ENCODE measurements around the gene ANKK1.

ANKK1 gene

GRCh38 chr11:113446938-113447337, 59.4 kb downstream of the ANKK1 start:
- peaks cover 33% of the 10 kb centered on the region for H3K27me3 Mint-ChIP-seq
- H3K36me3 Mint-ChIP-seq (ENCODE audit: low read depth), result no peaks in the 10 kb centered on the region
- no peak overlapping the region for H3K27ac Mint-ChIP-seq
- H3K4me3 Mint-ChIP-seq, result no peak overlapping the region
- no peaks in the 10 kb centered on the region for H3K9me3 Mint-ChIP-seq
- DNase-seq, result no peak
- no peaks in the 10 kb centered on the region for H3K4me1 Mint-ChIP-seq (ENCODE audit: low read depth)

DNA sequence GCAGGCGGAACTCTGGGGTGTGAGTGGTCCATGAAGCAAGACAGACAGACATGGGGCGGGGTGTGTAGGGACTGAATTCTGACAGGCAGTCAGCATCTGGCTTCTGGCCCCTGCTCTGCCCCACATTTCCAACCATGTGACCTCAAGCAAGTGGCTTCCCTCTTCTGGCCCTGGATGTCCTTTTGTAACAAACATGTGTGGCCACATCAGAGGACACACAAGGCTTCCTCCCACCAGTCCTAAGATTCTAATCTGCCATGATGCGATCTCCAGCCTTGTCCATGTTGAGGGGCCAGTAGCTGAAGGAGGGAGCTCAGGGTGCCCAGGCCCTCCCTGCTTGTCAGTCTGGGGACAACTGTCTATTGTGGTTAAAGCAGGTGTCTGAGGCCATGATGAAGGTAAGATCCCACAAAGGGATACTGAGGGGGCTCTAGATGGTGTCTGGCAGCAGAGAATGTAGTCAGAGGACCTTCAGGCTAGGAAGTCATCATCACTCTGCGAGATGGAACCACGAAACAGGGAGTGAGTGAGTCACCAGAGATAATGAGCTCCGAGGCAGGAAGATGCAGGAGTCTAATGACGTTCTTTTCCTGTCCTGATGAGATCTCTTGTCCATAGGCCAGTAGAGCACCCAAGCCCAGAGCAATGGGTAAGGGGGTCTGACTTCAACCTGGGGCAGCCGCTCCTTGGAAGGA, 60.2 kb downstream of the ANKK1 start:
- H3K4me3 Mint-ChIP-seq, result no peak overlapping the region
- H3K9me3 Mint-ChIP-seq, result no peaks in the 10 kb centered on the region
- H3K36me3 Mint-ChIP-seq (ENCODE audit: low read depth), result no peaks in the 10 kb centered on the region
- H3K27me3 Mint-ChIP-seq, result peaks cover 27% of the 10 kb centered on the region
- no peak overlapping the region for H3K27ac Mint-ChIP-seq
- DNase-seq, result no peak
- H3K4me1 Mint-ChIP-seq (ENCODE audit: low read depth), result no peaks in the 10 kb centered on the region

GRCh38 chr11:113448316-113448677, 60.7 kb downstream of the ANKK1 start:
- H3K9me3 Mint-ChIP-seq, result no peaks in the 10 kb centered on the region
- no peaks in the 10 kb centered on the region for H3K4me1 Mint-ChIP-seq (ENCODE audit: low read depth)
- no peak for DNase-seq
- no peak overlapping the region for H3K27ac Mint-ChIP-seq
- no peaks in the 10 kb centered on the region for H3K36me3 Mint-ChIP-seq (ENCODE audit: low read depth)
- no peak overlapping the region for H3K4me3 Mint-ChIP-seq
- H3K27me3 Mint-ChIP-seq, result peaks cover 30% of the 10 kb centered on the region

GRCh38 chr11:113449743-113450142, 62.2 kb downstream of the ANKK1 start:
- H3K27ac Mint-ChIP-seq, result no peak overlapping the region
- no peaks in the 10 kb centered on the region for H3K9me3 Mint-ChIP-seq
- no peak overlapping the region for H3K4me3 Mint-ChIP-seq
- H3K36me3 Mint-ChIP-seq (ENCODE audit: low read depth), result no peaks in the 10 kb centered on the region
- no peak for DNase-seq
- H3K4me1 Mint-ChIP-seq (ENCODE audit: low read depth), result no peaks in the 10 kb centered on the region
- H3K27me3 Mint-ChIP-seq, result peaks cover 27% of the 10 kb centered on the region
